DMS 273 (cell line): ENCODE results near the gene LOXHD1.
A peak's percentile ranks its signal among the peaks of the same experiment; 100 is the strongest.

Source experiments
- DNase-seq: peaks from one replicate; lab custom pipeline; 2025; ENCODE audit not compliant: unreplicated experiment; lab: John Stamatoyannopoulos, UW

The LOXHD1 gene

GRCh38 chr18:46581648-46582047 lies 75.4 kb downstream of the LOXHD1 start:
- no peak for DNase-seq

GRCh38 chr18:46578987-46579386 lies 78.0 kb downstream of the LOXHD1 start:
- DNase-seq, result no peak

- no peak for DNase-seq
Measured at GRCh38 chr18:46577546-46577945, 79.5 kb downstream of the LOXHD1 start.

- no peak for DNase-seq
Measured at GRCh38 chr18:46575851-46576250, 81.2 kb downstream of the LOXHD1 start.

GRCh38 chr18:46574743-46575115 lies 82.3 kb downstream of the LOXHD1 start:
- no peak for DNase-seq

GRCh38 chr18:46574000-46574742 lies 82.8 kb downstream of the LOXHD1 start:
- no peak for DNase-seq

GRCh38 chr18:46573156-46573555 lies 83.9 kb downstream of the LOXHD1 start:
- no peak for DNase-seq

- no peak for DNase-seq
Measured at GRCh38 chr18:46571756-46572155, 85.3 kb downstream of the LOXHD1 start.

GRCh38 chr18:46570666-46571065 lies 86.4 kb downstream of the LOXHD1 start:
- DNase-seq, result no peak

- DNase-seq, result no peak
Measured at GRCh38 chr18:46570134-46570533, 86.9 kb downstream of the LOXHD1 start.

- no peak for DNase-seq
Measured at GRCh38 chr18:46569211-46569610, 87.8 kb downstream of the LOXHD1 start.

- no peak for DNase-seq
Measured at GRCh38 chr18:46567196-46567595, 89.8 kb downstream of the LOXHD1 start.

GRCh38 chr18:46566111-46566510 lies 90.9 kb downstream of the LOXHD1 start:
- DNase-seq, result no peak

GRCh38 chr18:46565256-46565655 lies 91.8 kb downstream of the LOXHD1 start:
- no peak for DNase-seq

- no peak for DNase-seq
Measured at GRCh38 chr18:46563317-46563716, 93.7 kb downstream of the LOXHD1 start.

GRCh38 chr18:46562674-46563192 lies 94.3 kb downstream of the LOXHD1 start:
- no peak for DNase-seq

GRCh38 chr18:46560671-46561045 lies 96.4 kb downstream of the LOXHD1 start:
- DNase-seq, result no peak

GRCh38 chr18:46559946-46560670 lies 96.9 kb downstream of the LOXHD1 start:
- no peak for DNase-seq

- DNase-seq, result no peak
Measured at GRCh38 chr18:46559296-46559695, 97.7 kb downstream of the LOXHD1 start.

- no peak for DNase-seq
Measured at GRCh38 chr18:46556590-46557206, 100.3 kb downstream of the LOXHD1 start.

- DNase-seq, result peak; percentile 60
Measured at GRCh38 chr18:46555724-46556123, 101.3 kb downstream of the LOXHD1 start.

- no peak for DNase-seq
Measured at GRCh38 chr18:46555213-46555612, 101.8 kb downstream of the LOXHD1 start.
